AG08396 (cell line): ENCODE measurements around the gene TMEM132C.

Experiments
- DNase-seq: peaks from one replicate; pipeline ENCODE4 v3.0.0; 2012; ENCODE audit warnings: low spot score, mixed read lengths

Gene TMEM132C

GRCh38 chr12:128709660-128710059 lies 442.7 kb downstream of the TMEM132C start:
- DNase-seq = no peak

DNA sequence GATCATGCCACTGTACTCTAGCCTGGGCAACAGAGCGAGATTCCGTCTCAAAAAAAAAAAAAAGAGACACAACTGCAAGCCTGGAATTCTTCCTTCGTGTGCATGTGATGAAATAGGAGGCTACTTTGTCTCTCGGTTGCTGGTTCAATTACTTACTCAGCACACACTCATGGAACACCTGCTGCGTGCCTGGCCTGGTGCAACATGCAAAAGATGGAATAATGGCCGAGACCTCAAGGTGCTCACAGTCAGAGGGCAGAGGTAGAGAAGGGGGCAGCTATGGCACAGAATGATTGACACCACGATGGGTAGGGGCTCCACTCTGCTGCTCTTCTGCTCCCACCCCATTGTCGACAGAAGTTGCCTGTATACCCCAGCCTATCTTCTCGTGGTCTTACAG lies 444.5 kb downstream of the TMEM132C start:
- no peak for DNase-seq

- no peak for DNase-seq
Observed at GRCh38 chr12:128712622-128713021, 445.7 kb downstream of the TMEM132C start.

DNA sequence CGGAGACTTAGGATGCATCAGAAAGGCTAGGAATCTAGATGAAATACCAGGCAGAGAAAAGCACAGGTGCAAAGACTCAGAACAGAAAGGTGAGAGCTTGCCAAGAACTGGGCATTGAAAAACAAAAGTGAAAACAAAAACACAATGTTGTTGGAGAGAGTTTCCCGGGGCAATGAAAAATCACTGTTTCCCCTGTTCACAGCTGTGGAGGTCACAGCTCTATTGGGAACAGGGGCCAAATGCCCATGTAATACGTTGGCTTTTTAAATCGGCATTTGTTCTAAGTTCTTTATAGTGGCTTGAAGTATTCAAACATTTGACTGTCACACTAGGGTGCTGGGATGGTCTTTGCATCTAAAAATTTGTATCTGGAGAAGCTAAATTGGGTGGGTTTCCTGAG lies 448.5 kb downstream of the TMEM132C start:
- no peak for DNase-seq

DNA sequence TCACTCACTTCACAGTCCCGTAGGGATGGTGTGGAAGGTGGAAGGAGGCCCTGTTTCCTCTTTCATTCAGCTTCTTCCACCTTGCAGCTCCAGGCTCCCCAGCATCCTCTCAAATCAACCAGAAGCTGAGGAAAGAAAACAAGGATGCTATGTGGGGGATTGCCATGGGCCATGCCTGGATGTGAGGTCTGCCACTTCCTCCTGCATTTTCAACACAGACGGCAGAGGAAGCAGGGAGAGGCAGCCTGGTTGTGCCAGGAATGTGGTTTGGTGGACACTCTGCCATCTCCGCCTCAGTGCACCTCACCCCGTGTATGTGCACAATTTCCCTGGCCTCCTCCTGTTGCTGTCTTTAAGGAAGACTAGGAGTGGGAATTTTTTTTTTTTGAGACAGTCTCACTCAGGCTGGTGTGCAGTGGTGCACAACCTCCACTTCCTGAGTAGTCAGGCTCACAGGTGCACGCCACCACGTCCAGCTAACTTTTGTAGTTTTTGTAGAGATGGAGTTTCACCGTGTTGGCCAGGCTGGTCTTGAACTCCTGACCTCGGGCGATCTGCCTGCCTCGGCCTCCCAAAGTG lies 457.6 kb downstream of the TMEM132C start:
- DNase-seq = no peak

GRCh38 chr12:128726886-128727285 lies 459.9 kb downstream of the TMEM132C start:
- no peak for DNase-seq

- DNase-seq = no peak
Observed at GRCh38 chr12:128727461-128727860, 460.5 kb downstream of the TMEM132C start.

DNA sequence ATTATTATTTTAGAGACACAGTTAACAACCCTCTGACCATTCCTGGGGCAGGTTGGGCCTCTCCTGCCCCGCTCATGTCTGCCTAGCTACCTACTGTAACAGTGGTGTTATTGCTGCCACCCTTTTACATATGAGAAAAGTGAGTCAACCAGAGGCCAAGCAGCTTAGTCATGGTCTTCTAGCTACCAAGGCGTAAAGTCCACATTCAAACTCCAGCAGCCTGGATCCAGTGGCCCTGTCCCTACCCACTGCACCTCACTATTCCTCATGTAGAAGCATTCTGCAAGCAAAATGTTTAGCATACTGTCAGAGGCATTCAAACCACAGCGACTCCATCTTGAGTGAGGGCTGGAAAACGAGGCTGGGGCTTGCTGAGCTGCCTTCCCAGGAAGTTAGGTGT lies 461.0 kb downstream of the TMEM132C start:
- no peak for DNase-seq

DNA sequence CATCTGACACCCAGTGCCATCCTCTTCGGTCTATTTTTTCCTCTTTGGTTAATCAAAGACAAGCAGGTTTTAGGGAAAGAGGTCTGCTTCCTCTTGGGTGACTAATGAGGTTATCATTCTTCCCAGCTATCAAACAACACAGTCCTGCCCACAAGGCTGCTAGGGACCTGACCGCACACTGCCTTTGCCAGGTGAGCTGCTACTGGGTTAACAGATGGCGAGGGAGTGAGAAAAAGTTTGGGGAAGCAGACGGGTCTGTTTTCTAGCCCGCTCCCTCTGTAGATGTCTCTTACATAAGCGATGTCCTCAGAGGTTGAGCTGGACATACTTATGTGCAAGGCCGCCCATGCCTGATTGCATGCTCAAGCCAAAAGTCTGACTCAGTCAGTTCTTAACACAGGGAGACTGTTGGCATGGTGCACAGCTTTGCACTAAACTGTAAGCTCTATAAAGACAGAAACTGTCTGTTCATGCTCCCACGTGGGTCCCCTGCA lies 462.7 kb downstream of the TMEM132C start:
- DNase-seq = no peak

DNA sequence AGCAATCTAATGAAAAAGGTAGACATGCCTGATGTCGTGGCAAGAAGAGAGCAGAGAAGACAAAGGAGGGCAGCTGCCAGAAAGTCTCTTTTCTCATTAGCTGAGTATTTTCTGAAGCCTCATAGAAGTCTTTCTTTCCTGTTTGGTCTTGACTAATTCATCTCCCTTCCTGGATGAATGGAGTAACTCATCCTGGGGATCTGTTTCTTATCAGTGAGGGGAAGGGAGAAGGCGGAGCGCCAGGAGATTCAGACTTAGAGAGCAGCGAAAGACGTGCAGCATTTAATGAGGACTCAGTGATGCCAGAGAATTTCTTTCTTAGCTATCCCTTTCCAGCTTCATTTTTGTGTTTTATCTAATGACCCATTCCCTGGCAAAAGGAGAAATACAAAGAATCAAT lies 467.4 kb downstream of the TMEM132C start:
- no peak for DNase-seq

GRCh38 chr12:128737292-128737966 lies 470.5 kb downstream of the TMEM132C start:
- no peak for DNase-seq

DNA sequence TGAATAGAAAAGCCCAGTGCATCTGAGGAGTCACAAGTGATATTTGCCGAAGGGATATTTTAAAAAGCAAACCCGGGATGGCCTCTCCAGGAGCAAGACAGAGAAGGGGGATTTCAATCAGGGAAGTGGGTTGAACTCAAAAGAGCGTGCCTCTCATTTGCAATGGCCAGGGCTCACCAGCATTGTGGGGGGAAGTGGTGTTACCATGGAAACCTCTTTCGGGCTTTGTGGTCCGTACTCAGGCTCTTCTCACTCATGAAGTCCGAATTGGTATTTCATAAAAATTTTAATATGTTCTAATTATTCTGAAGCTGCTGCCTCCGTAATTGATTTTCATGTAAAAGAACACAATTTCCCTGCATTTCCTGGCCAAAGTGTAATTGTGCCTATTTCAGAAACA lies 476.9 kb downstream of the TMEM132C start:
- DNase-seq = no peak

- no peak for DNase-seq
Observed at GRCh38 chr12:128745772-128746689, 479.1 kb downstream of the TMEM132C start.

- DNase-seq = no peak
Observed at GRCh38 chr12:128747441-128747840, 480.5 kb downstream of the TMEM132C start.

- no peak for DNase-seq
Observed at GRCh38 chr12:128752386-128752785, 485.4 kb downstream of the TMEM132C start.

- DNase-seq = no peak
Observed at GRCh38 chr12:128753438-128753837, 486.5 kb downstream of the TMEM132C start.

DNA sequence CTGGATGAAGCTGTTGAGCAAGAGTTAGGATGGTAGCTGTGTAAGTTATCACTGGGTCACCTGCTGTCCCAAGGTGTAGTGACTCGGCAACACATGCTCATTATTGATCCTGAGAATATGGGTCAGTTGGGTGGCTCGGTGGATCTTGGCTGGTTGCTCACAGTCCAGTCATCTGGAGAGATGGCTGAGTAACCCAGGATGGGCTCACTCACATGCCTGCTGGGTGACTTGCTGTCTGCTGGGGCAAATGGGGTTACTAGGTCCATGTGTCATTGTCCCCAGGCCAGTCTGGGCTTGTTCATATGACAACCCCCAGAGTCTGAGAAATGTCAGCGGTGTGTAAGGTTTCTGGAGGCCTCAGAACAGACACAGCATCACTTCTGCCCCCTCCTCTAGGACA lies 487.3 kb downstream of the TMEM132C start:
- no peak for DNase-seq

DNA sequence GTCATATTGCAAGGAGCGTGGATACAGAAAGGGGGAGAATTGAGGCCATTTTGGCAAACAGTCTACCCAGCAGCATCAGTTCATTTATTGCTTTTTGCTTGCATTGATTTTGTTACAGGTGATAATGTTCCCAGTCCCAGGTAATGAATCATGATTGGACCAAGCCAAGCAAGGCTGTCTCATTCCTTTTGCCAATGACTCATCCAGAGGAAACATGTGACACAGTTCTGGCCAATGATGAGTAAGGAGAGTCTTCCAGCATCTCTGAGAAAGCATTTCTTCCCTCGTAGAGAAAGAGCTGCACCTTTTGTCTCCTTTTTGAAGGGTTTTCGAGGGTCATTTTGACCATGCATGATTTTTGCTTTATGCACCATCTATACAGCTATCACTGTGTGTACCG lies 488.6 kb downstream of the TMEM132C start:
- no peak for DNase-seq
